K562 (cell line): Measurements from ENCODE around the gene ATG10. TPM values are rescaled to one million over a fixed set of nuclear protein-coding genes. Genes with fewer than 3 reads are reported as not detected.

Experiments used
- ATF2 ChIP-seq: sonication (generic); formaldehyde crosslinking; IDR thresholded peaks from 2 replicates; pipeline ENCODE4 v1.8.1; 2022; ENCODE audit warnings: missing genetic modification reagents
- CREB3 ChIP-seq: fragments of 450-650 bp; conservative IDR thresholded peaks from 2 replicates; pipeline ENCODE4 v1.6.1; 2016; ENCODE audit warnings: missing genetic modification characterization, low read depth, mild to moderate bottlenecking, missing compliant biosample characterization, moderate library complexity
- MAFG ChIP-seq: fragments of 450-650 bp; conservative IDR thresholded peaks from 2 replicates; pipeline ENCODE4 v1.6.1; 2016; ENCODE audit warnings: missing genetic modification characterization, missing compliant biosample characterization
- MLLT1 ChIP-seq, 2 experiments: fragments of 450-650 bp; IDR thresholded peaks; 2 replicates each; pipeline ENCODE4 v1.6.1; 2016
- NR1H2 ChIP-seq: sonication (generic); formaldehyde crosslinking; IDR thresholded peaks from 2 replicates; pipeline ENCODE4 v1.4.0; 2020; ENCODE audit warnings: mild to moderate bottlenecking, missing genetic modification reagents
- SFPQ ChIP-seq: fragments of 200-400 bp; formaldehyde crosslinking; IDR thresholded peaks from 2 replicates; pipeline ENCODE4 v1.6.1; 2017; ENCODE audit warnings: mild to moderate bottlenecking, low read depth, low read length, moderate library complexity
- ZBTB9 ChIP-seq: fragments of 450-650 bp; formaldehyde crosslinking; IDR thresholded peaks from 2 replicates; pipeline ENCODE4 v1.4.0; 2020; ENCODE audit warnings: mild to moderate bottlenecking, moderate library complexity
- ZNF140 ChIP-seq: fragments of 250-450 bp; sonication (Bioruptor Pico); IDR thresholded peaks from 2 replicates; pipeline ENCODE4 v1.8.0; 2021; ENCODE audit warnings: moderate library complexity, mild to moderate bottlenecking, inconsistent platforms
- ZNF143 ChIP-seq: sonication (generic); formaldehyde crosslinking; IDR thresholded peaks from 2 replicates; pipeline ENCODE4 v1.9.0; 2022; ENCODE audit warnings: mild to moderate bottlenecking, missing genetic modification reagents
- ZNF197 ChIP-seq: fragments of 200-800 bp; sonication (Bioruptor generic); IDR thresholded peaks from 2 replicates; pipeline ENCODE4 v1.6.1; 2016; ENCODE audit warnings: low read depth, missing genetic modification characterization, missing compliant biosample characterization
- ZNF511 ChIP-seq: sonication (generic); formaldehyde crosslinking; IDR thresholded peaks from 2 replicates; pipeline ENCODE4 v1.8.0; 2022; ENCODE audit warnings: mild to moderate bottlenecking, missing genetic modification reagents
- ZNF512 ChIP-seq: IDR thresholded peaks from 2 replicates; pipeline ENCODE4 v1.6.1; 2016; ENCODE audit warnings: missing genetic modification characterization, missing compliant biosample characterization
- ZNF551 ChIP-seq: fragments of 250-450 bp; sonication (Bioruptor Pico); IDR thresholded peaks from 2 replicates; pipeline ENCODE4 v1.5.0; 2021; ENCODE audit warnings: mild to moderate bottlenecking, moderate library complexity
- ZNF586 ChIP-seq: fragments of 450-650 bp; formaldehyde crosslinking; conservative IDR thresholded peaks from 2 replicates; pipeline ENCODE4 v1.4.0; 2020; ENCODE audit warnings: mild to moderate bottlenecking, moderate library complexity
- ZNF717 ChIP-seq: fragments of 250-450 bp; sonication (Bioruptor Pico); IDR thresholded peaks from 2 replicates; pipeline ENCODE4 v1.5.0; 2021
- ZNF778 ChIP-seq: fragments of 450-650 bp; formaldehyde crosslinking; IDR thresholded peaks from 2 replicates; pipeline ENCODE4 v1.4.0; 2020; ENCODE audit warnings: mild to moderate bottlenecking, moderate library complexity
- polyA plus RNA-seq, 8 experiments: library from polyadenylated mRNA; depleted of rRNA in 4 of 8; stranded (reverse) in 5 of 8; unstranded in 3 of 8; fragments of >200 nt; fragmentation: Nextera tagmentation in 2 of 8; fragmentation: Illumina TruSeq in 1 of 8; extraction: Ambion mirVana in 2 of 8; extraction: Trizol in 1 of 8; gene quantifications; 2 replicates each; pipeline versions ENCODE4 v1.2.1 to v1.2.3, GENCODE V29; 2011 to 2014; ENCODE audit warnings: inconsistent platforms in 1 of 8, missing spikeins in 1 of 8
- total RNA-seq, 7 experiments: library from RNA; depleted of rRNA in 6 of 7; stranded (reverse); fragments of >200 nt in 6 of 7; fragmentation: Illumina TruSeq in 2 of 7; extraction: Trizol in 2 of 7; gene quantifications; 2 replicates each; pipeline versions ENCODE4 v1.2.1 to v1.2.3, GENCODE V29; 2011 to 2021; ENCODE audit warnings: low replicate concordance in 1 of 7

ATG10 gene
- total and polyA plus RNA-seq, 9 of the 15 experiments (the other 6 are each of a cell fraction or from before 2014, with no cell fraction given), result 7.0 to 18.8 (median 14.6) TPM

- TF ChIP-seq MLLT1 (IDR thresholded peaks at IDR 0.05) (peak; percentile 18 to 54; a peak in 1 of 4 replicates), NR1H2 (no peak), SFPQ (no peak), ZNF197 (CRISPR knock-in tag) (peak; percentile 74), ZNF512 (tag) (no peak), ZNF140 (CRISPR knock-in tag) (no peak), CREB3 (no peak), ZNF717 (no peak), ZBTB9 (CRISPR knock-in tag) (no peak), ZNF778 (CRISPR knock-in tag) (no peak), ZNF511 (CRISPR knock-in tag) (peak; percentile 96), ZNF586 (CRISPR knock-in tag) (0 out of 2 replicates have a peak, but pooled peaks have one; percentile 70), ATF2 (no peak), ZNF551 (CRISPR knock-in tag) (no peak), MAFG (tag) (no peak), ZNF143 (CRISPR knock-in tag) (no peak)
Measured at GRCh38 chr5:82277987-82278710, 306.3 kb downstream of the ATG10 start, which contains the start of gene RPS23 (continued).
